Measurements from ENCODE around the gene COMMD3. TPM values are rescaled to one million over a fixed set of nuclear protein-coding genes. Genes with fewer than 3 reads are reported as not detected.

Gene COMMD3
- total and polyA plus RNA-seq, 2 of the 8 experiments (the other 6 are each of a cell fraction or from before 2014, with no cell fraction given): 2.3 to 2.7 TPM

GRCh38 chr10:22351131-22351703, 35.0 kb downstream of the COMMD3 start (continued):
- TF ChIP-seq CTCF (IDR thresholded peaks at IDR 0.05; ENCODE audit: control extremely low read depth in 1 of 3, insufficient read depth in 1 of 3, low read depth in 1 of 3, low read length in 3 of 3): no peak

Measured in H1 (cell line).